HCT116 (cell line): ENCODE measurements around the gene CDH4. TPM values are rescaled to one million over a fixed set of nuclear protein-coding genes. Genes with fewer than 3 reads are reported as not detected.

Source experiments
- ATAC-seq: fragments of 200-7000 bp; cut with Tn5 transposase; 2 replicates; pipeline ENCODE4 v1.9.1; 2020; ENCODE audit warnings: mild to moderate bottlenecking, moderate library complexity
- BruUV-seq: library from RNA; stranded (reverse); fragments of 400-500 nt; replicated peaks from 2 replicates; lab custom pipeline; 2021; lab: Mats Ljungman, UMichigan
- CTCF ChIA-PET: fragments of 300-600 bp; sonication (Branson Sonifier 250); formaldehyde crosslinking; loops from one replicate; lab custom pipeline; 2021; ENCODE audit warnings: antibody characterized with exemption; lab: Charles Lee
- POLR2A ChIA-PET: fragments of 300-600, 350-600 bp; sonication (Branson Sonifier 250); formaldehyde crosslinking; loops from one replicate; lab custom pipeline; 2021; ENCODE audit warnings: antibody characterized with exemption; lab: Charles Lee
- RAD21 ChIA-PET, 2 experiments: fragments of 300-600 bp; sonication (Branson Sonifier 250); formaldehyde crosslinking; loops; one replicate each; lab custom pipeline; 2023; ENCODE audit warnings: low total read pairs in 2 of 2; ENCODE audit not compliant: uncharacterized antibody in 2 of 2, unreplicated experiment in 2 of 2, low non-redundant PET in 1 of 2; lab: Charles Lee
- DNase-seq: peaks from one replicate; pipeline ENCODE4 v3.0.0-alpha.2; 2010; ENCODE audit warnings: low read depth, low spot score
- H2AFZ ChIP-seq: fragments of 200-600 bp; shearing (Covaris generic), sonication (generic); 2 replicates; pipeline ENCODE4 v1.6.1; 2017; ENCODE audit warnings: low read depth, mixed run types, mixed read lengths, antibody characterized with exemption, low read length; ENCODE audit not compliant: poor library complexity, severe bottlenecking
- H3K27ac ChIP-seq: 2 replicates; pipeline ENCODE4 v1.5.1; 2012; ENCODE audit warnings: low read depth, low read length
- H3K27me3 ChIP-seq: fragments of 200-600 bp; sonication (generic); 2 replicates; pipeline ENCODE4 v1.6.1; 2016; ENCODE audit warnings: mixed run types, low read length, mixed read lengths; ENCODE audit not compliant: insufficient read depth
- H3K36me3 ChIP-seq, 2 experiments: fragments of 200-500 bp in 1 of 2; fragments of 200-600 bp in 1 of 2; sonication (Bioruptor generic) in 1 of 2; sonication (generic) in 1 of 2; 2 replicates each; pipeline versions ENCODE4 v1.5.1 to v1.6.1; 2014 to 2016; ENCODE audit warnings: low read length in 2 of 2, inconsistent platforms in 1 of 2, mixed read lengths in 1 of 2, mixed run types in 1 of 2; ENCODE audit not compliant: insufficient read depth in 2 of 2, control insufficient read depth in 1 of 2
- H3K4me1 ChIP-seq, 2 experiments: fragments of 200-600 bp in 1 of 2; sonication (generic) in 1 of 2; 2 replicates each; pipeline versions ENCODE4 v1.5.1 to v1.6.1; 2012 to 2017; ENCODE audit warnings: low read length in 2 of 2, inconsistent platforms in 1 of 2, mild to moderate bottlenecking in 1 of 2, mixed read lengths in 1 of 2, mixed run types in 1 of 2, moderate library complexity in 1 of 2; ENCODE audit not compliant: insufficient read depth in 2 of 2, control insufficient read depth in 1 of 2
- H3K4me2 ChIP-seq: fragments of 200-600 bp; sonication (generic); 2 replicates; pipeline ENCODE4 v1.6.1; 2017; ENCODE audit warnings: mixed run types, low read length, mixed read lengths
- H3K4me3 ChIP-seq, 2 experiments: fragments of 200-600 bp in 1 of 2; sonication (generic) in 1 of 2; replicated peaks in 1 of 2; 2 replicates each; pipeline ENCODE4 v1.5.1; 2011 to 2016; ENCODE audit warnings: low read length in 2 of 2, control low read depth in 1 of 2, low read depth in 1 of 2, mild to moderate bottlenecking in 1 of 2, mixed read lengths in 1 of 2, mixed run types in 1 of 2
- H3K79me2 ChIP-seq: fragments of 200-600 bp; sonication (generic); 2 replicates; pipeline ENCODE4 v1.6.1; 2017; ENCODE audit warnings: mild to moderate bottlenecking, mixed run types, low read length, moderate library complexity, mixed read lengths; ENCODE audit not compliant: insufficient read depth
- H3K9ac ChIP-seq: fragments of 200-600 bp; sonication (generic); 2 replicates; pipeline ENCODE4 v1.6.1; 2016; ENCODE audit warnings: low read length, mixed read lengths
- H3K9me2 ChIP-seq: fragments of 200-600 bp; sonication (generic), shearing (Covaris generic); 2 replicates; pipeline ENCODE4 v1.6.1; 2017; ENCODE audit warnings: mixed run types, mild to moderate bottlenecking, moderate library complexity; ENCODE audit not compliant: insufficient read depth
- H3K9me3 ChIP-seq, 2 experiments: fragments of 200-500 bp in 1 of 2; fragments of 200-600 bp in 1 of 2; sonication (Bioruptor generic) in 1 of 2; sonication (generic) in 1 of 2; 2 replicates each; pipeline ENCODE4 v1.6.1; 2014 to 2017; ENCODE audit warnings: low read length in 2 of 2, mixed read lengths in 2 of 2, inconsistent platforms in 1 of 2, low read depth in 1 of 2, mild to moderate bottlenecking in 1 of 2, mixed run types in 1 of 2, moderate library complexity in 1 of 2; ENCODE audit not compliant: control insufficient read depth in 1 of 2, insufficient read depth in 1 of 2
- H4K20me1 ChIP-seq: fragments of 200-600 bp; sonication (generic), shearing (Covaris generic); 2 replicates; pipeline ENCODE4 v1.6.1; 2017; ENCODE audit warnings: mixed run types, mild to moderate bottlenecking, moderate library complexity; ENCODE audit not compliant: insufficient read depth
- ATF3 ChIP-seq: IDR thresholded peaks from 2 replicates; pipeline ENCODE4 v1.6.1; 2012
- CEBPB ChIP-seq: IDR thresholded peaks from 2 replicates; pipeline ENCODE4 v1.6.1; 2012; ENCODE audit warnings: low read depth
- CTCF ChIP-seq, 3 experiments: fragments of 200-600 bp in 1 of 3; sonication (generic) in 1 of 3; IDR thresholded peaks in 2 of 3; conservative IDR thresholded peaks in 1 of 3; 2 replicates each; pipeline ENCODE4 v1.5.1; 2012 to 2017; ENCODE audit warnings: low read depth in 2 of 3, low read length in 2 of 3, antibody characterized with exemption in 1 of 3, borderline replicate concordance in 1 of 3, control low read depth in 1 of 3, mild to moderate bottlenecking in 1 of 3, mixed read lengths in 1 of 3, mixed run types in 1 of 3, moderate library complexity in 1 of 3; ENCODE audit not compliant: insufficient read depth in 1 of 3
- ELF1 ChIP-seq: IDR thresholded peaks from 2 replicates; pipeline ENCODE4 v1.6.1; 2012; ENCODE audit warnings: low read depth, borderline replicate concordance
- EZH2phosphoT487 ChIP-seq: fragments of 200-600 bp; IDR thresholded peaks from 2 replicates; pipeline ENCODE4 v1.6.1; 2018; ENCODE audit warnings: antibody characterized with exemption, borderline replicate concordance
- FOSL1 ChIP-seq: IDR thresholded peaks from 2 replicates; pipeline ENCODE4 v1.6.1; 2012; ENCODE audit warnings: low read depth
- MAX ChIP-seq: IDR thresholded peaks from 2 replicates; pipeline ENCODE4 v1.6.1; 2012
- POLR2AphosphoS5 ChIP-seq: IDR thresholded peaks from 2 replicates; pipeline ENCODE4 v1.6.1; 2011; ENCODE audit warnings: mild to moderate bottlenecking, low read depth, low read length, moderate library complexity
- RAD21 ChIP-seq: IDR thresholded peaks from 2 replicates; pipeline ENCODE4 v1.6.1; 2012; ENCODE audit warnings: low read depth, mild to moderate bottlenecking
- SIN3A ChIP-seq: IDR thresholded peaks from 2 replicates; pipeline ENCODE4 v1.6.1; 2012; ENCODE audit warnings: low read depth
- ZBTB33 ChIP-seq: IDR thresholded peaks from 2 replicates; pipeline ENCODE4 v1.6.1; 2011; ENCODE audit warnings: mild to moderate bottlenecking, low read length, moderate library complexity; ENCODE audit not compliant: insufficient replicate concordance; ENCODE audit errors: extremely low read depth
- ZFX ChIP-seq: fragments of 450-650 bp; IDR thresholded peaks from 2 replicates; pipeline ENCODE4 v1.6.1; 2017
- intact Hi-C: fragments of 100-400 bp; cut with micrococcal nuclease; formaldehyde crosslinking; loops from 2 replicates; pipeline ENCODE4 v1.10.0; 2022
- total RNA-seq: library from RNA; stranded (reverse); gene quantifications from one replicate; pipeline ENCODE4 v1.2.1, GENCODE V29; 2021; ENCODE audit not compliant: unreplicated experiment

Gene CDH4
- total RNA-seq, 1 experiment from 2014 or later = not detected

- TF ChIP-seq CTCF (IDR thresholded peaks at IDR 0.05 in 2 of 3, conservative IDR thresholded peaks at IDR 0.05 in 1 of 3; ENCODE audit: borderline replicate concordance in 1 of 3, insufficient read depth in 1 of 3, low read depth in 2 of 3, low read length in 2 of 3) = no peak
- TF ChIP-seq MAX = no peak
- no peak for TF ChIP-seq RAD21
- TF ChIP-seq ELF1 = no peak
- no peak for TF ChIP-seq POLR2AphosphoS5
- TF ChIP-seq ATF3 = no peak
Measured at GRCh38 chr20:61710108-61710507, 458.0 kb downstream of the CDH4 start (continued).

GRCh38 chr20:61712688-61713087, 460.6 kb downstream of the CDH4 start:
- no peaks in the 10 kb centered on the region for H3K79me2 ChIP-seq
- 0 out of 2 replicates have a peak, but pooled peaks cover 3% of the 10 kb centered on the region for H3K27me3 ChIP-seq
- intact Hi-C loops = no loop called here
- RAD21 ChIA-PET = no interaction called here
- POLR2A ChIA-PET = no interaction called here
- no peak overlapping the region for H3K4me2 ChIP-seq
- CTCF ChIA-PET = no interaction called here
- H3K9me2 ChIP-seq = no peaks in the 10 kb centered on the region
- no peak overlapping the region for H3K9ac ChIP-seq
- 0 out of 4 replicates have a peak, but pooled peaks cover 0 to 7% of the 10 kb centered on the region in 2 experiments for H3K9me3 ChIP-seq
- no peak for ATAC-seq
- DNase-seq = no peak
- H3K4me1 ChIP-seq = no peaks in the 10 kb centered on the region
- no peaks in the 10 kb centered on the region for H4K20me1 ChIP-seq
- no peak overlapping the region for H3K27ac ChIP-seq
- no peak overlapping the region for H2AFZ ChIP-seq
- no peaks in the 10 kb centered on the region for H3K36me3 ChIP-seq
- no peak for TF ChIP-seq FOSL1
- no peak for TF ChIP-seq SIN3A
- no peak for TF ChIP-seq ATF3
- TF ChIP-seq EZH2phosphoT487 = no peak
- TF ChIP-seq ZFX = no peak
- TF ChIP-seq CEBPB = no peak
- no peak for TF ChIP-seq ZBTB33
- TF ChIP-seq RAD21 = no peak
- TF ChIP-seq, all 23 proteins: peak for 0
- no TSS peak for BruUV-seq
- H3K4me3 ChIP-seq = no peak overlapping the region
